Measurements from ENCODE around the gene ATAD2B.
"Not testable (repeated sequence)": the region's sequence is repeated elsewhere in the genome, so short reads cannot be mapped to it uniquely, and the experiment has no call there.

ATAD2B gene

DNA sequence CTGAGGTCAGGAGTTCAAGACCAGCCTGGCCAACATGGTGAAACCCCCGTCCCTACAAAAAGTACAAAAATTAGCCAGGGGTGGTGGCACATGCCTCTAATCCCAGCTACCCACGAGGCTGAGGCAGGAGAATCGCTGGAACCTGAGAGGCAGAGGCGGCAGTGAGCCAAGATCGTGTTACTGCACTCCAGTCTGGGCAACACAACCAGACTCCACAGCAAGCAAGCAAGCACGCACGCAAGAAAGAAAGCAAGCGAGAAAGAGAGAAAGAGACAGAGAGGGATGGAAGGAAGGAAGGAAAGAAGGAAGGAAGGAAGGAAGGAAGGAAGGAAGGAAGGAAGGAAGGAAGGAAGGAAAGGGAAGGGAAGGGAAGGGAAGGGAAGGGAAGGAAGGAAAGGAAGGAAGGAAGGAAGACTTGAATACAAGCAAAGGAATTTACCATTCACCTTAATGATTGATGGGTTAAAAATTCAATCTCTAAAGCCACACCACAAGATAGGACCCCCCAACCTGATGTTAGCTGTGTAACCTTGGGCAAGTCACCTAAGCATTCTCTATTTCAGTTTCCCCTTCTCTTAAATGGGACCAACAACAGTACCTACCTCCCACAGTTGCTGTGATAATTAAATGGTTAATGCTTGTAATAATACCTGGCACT, 181.7 kb downstream of the ATAD2B start:
- Mint-ChIP-seq H3K4me1 (no peaks in the 10 kb centered on the region), H3K9me3 (no peaks in the 10 kb centered on the region), H3K27me3 (no peaks in the 10 kb centered on the region), H3K27ac (ENCODE audit: low read depth) (no peak overlapping the region), H3K4me3 (no peak overlapping the region), H3K36me3 (ENCODE audit: insufficient read depth) (peaks cover 5% of the 10 kb centered on the region)
- no peak for DNase-seq (ENCODE audit: low spot score in 2 of 2)
- ATAC-seq (replicated peaks; ENCODE audit: extremely low read depth, poor library complexity, severe bottlenecking), result no peak

DNA sequence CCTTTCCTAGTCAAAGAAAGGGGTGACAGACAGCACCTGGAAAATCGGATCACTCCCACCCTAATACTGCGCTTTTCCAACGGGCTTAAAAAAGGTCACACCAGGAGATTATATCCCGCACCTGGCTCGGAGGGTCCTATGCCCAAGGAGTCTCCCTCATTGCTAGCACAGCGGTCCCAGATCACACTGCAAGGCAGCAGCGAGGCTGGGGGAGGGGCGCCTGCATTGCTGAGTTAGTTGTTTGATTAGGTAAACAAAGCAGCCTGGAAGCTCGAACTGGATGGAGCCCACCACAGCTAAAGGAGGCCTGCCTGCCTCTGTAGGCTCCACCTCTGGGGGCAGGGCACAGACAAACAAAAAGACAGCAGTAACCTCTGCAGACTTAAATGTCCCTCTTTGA, 190.1 kb downstream of the ATAD2B start:
- not testable (repeated sequence) for H3K27ac Mint-ChIP-seq (ENCODE audit: low read depth); H3K4me1 Mint-ChIP-seq; ATAC-seq (replicated peaks; ENCODE audit: extremely low read depth, poor library complexity, severe bottlenecking); DNase-seq (ENCODE audit: low spot score in 2 of 2); H3K36me3 Mint-ChIP-seq (ENCODE audit: insufficient read depth); H3K4me3 Mint-ChIP-seq; H3K27me3 Mint-ChIP-seq; H3K9me3 Mint-ChIP-seq

GRCh38 chr2:23734416-23734815, 192.5 kb downstream of the ATAD2B start:
- Mint-ChIP-seq H3K27me3 (no peaks in the 10 kb centered on the region), H3K4me3 (no peak overlapping the region), H3K4me1 (peaks cover 6% of the 10 kb centered on the region), H3K27ac (ENCODE audit: low read depth) (no peak overlapping the region), H3K36me3 (ENCODE audit: insufficient read depth) (peaks cover 10% of the 10 kb centered on the region), H3K9me3 (no peaks in the 10 kb centered on the region)
- ATAC-seq (replicated peaks; ENCODE audit: extremely low read depth, poor library complexity, severe bottlenecking) (no peak), DNase-seq (ENCODE audit: low spot score in 2 of 2) (no peak)

- DNase-seq (ENCODE audit: low spot score in 2 of 2), result not testable (repeated sequence)
- Mint-ChIP-seq H3K36me3 (ENCODE audit: insufficient read depth) (peaks cover 18% of the 10 kb centered on the region), H3K9me3 (peaks cover 14% of the 10 kb centered on the region)
These were observed 203.9 kb downstream of the ATAD2B start for GRCh38 chr2:23723029-23723428.

GRCh38 chr2:23722255-23722654, 204.7 kb downstream of the ATAD2B start:
- Mint-ChIP-seq H3K27me3 (no peaks in the 10 kb centered on the region), H3K4me1 (no peaks in the 10 kb centered on the region), H3K36me3 (ENCODE audit: insufficient read depth) (peaks cover 17% of the 10 kb centered on the region), H3K4me3 (no peak overlapping the region), H3K27ac (ENCODE audit: low read depth) (no peak overlapping the region), H3K9me3 (peaks cover 14% of the 10 kb centered on the region)
- DNase-seq (ENCODE audit: low spot score in 2 of 2), result no peak
- ATAC-seq (replicated peaks; ENCODE audit: extremely low read depth, poor library complexity, severe bottlenecking), result no peak

More at GRCh38 chr2:23723029-23723428, 203.9 kb downstream of the ATAD2B start:
- H3K27ac Mint-ChIP-seq (ENCODE audit: low read depth); H3K27me3 Mint-ChIP-seq; H3K4me1 Mint-ChIP-seq; H3K4me3 Mint-ChIP-seq; ATAC-seq (replicated peaks; ENCODE audit: extremely low read depth, poor library complexity, severe bottlenecking): not testable (repeated sequence)

- H3K9me3 Mint-ChIP-seq, result peaks cover 14% of the 10 kb centered on the region
- H3K4me1 Mint-ChIP-seq, result no peaks in the 10 kb centered on the region
- no peak for ATAC-seq (replicated peaks; ENCODE audit: extremely low read depth, poor library complexity, severe bottlenecking)
- no peak for DNase-seq (ENCODE audit: low spot score in 2 of 2)
- no peaks in the 10 kb centered on the region for H3K27me3 Mint-ChIP-seq
- H3K36me3 Mint-ChIP-seq (ENCODE audit: insufficient read depth), result peaks cover 13% of the 10 kb centered on the region
- H3K27ac Mint-ChIP-seq (ENCODE audit: low read depth), result no peak overlapping the region
- no peak overlapping the region for H3K4me3 Mint-ChIP-seq
These were observed 205.5 kb downstream of the ATAD2B start for GRCh38 chr2:23721454-23721826.

- no peak for DNase-seq (ENCODE audit: low spot score in 2 of 2)
- H3K4me3 Mint-ChIP-seq, result no peak overlapping the region
- H3K4me1 Mint-ChIP-seq, result no peaks in the 10 kb centered on the region
- no peaks in the 10 kb centered on the region for H3K27me3 Mint-ChIP-seq
- no peak overlapping the region for H3K27ac Mint-ChIP-seq (ENCODE audit: low read depth)
- ATAC-seq (replicated peaks; ENCODE audit: extremely low read depth, poor library complexity, severe bottlenecking), result no peak
- H3K36me3 Mint-ChIP-seq (ENCODE audit: insufficient read depth), result peaks cover 12% of the 10 kb centered on the region
- peaks cover 14% of the 10 kb centered on the region for H3K9me3 Mint-ChIP-seq
These were observed 206.0 kb downstream of the ATAD2B start for GRCh38 chr2:23720705-23721453.

DNA sequence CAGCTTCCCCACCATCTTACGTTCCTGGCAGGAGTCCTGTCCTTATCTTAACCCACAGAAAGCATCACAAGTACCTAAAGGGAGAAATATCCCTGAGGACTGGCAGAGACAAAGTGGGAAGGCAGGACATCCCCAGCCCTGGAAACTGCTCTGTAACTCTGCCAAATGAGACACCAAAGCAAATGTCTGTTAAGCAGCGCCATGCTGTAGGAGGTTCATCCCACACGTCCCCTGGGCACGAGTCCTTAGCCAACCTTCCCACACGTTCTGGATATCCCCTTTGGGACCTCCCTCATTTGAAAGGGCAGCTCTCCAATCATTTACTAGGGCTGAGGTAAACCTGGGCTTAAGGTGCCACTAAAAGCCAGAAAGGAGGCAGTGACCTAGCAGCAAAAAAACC, 207.2 kb downstream of the ATAD2B start:
- no peaks in the 10 kb centered on the region for H3K4me1 Mint-ChIP-seq
- H3K4me3 Mint-ChIP-seq, result no peak overlapping the region
- peaks cover 13% of the 10 kb centered on the region for H3K36me3 Mint-ChIP-seq (ENCODE audit: insufficient read depth)
- no peak overlapping the region for H3K27ac Mint-ChIP-seq (ENCODE audit: low read depth)
- no peak for DNase-seq (ENCODE audit: low spot score in 2 of 2)
- no peaks in the 10 kb centered on the region for H3K27me3 Mint-ChIP-seq
- ATAC-seq (replicated peaks; ENCODE audit: extremely low read depth, poor library complexity, severe bottlenecking), result no peak
- peaks cover 14% of the 10 kb centered on the region for H3K9me3 Mint-ChIP-seq

GRCh38 chr2:23718931-23719700, 207.8 kb downstream of the ATAD2B start:
- Mint-ChIP-seq H3K4me1 (no peaks in the 10 kb centered on the region), H3K4me3 (no peak overlapping the region), H3K27me3 (no peaks in the 10 kb centered on the region), H3K27ac (ENCODE audit: low read depth) (no peak overlapping the region), H3K9me3 (peaks cover 14% of the 10 kb centered on the region), H3K36me3 (ENCODE audit: insufficient read depth) (peaks cover 13% of the 10 kb centered on the region)
- ATAC-seq (replicated peaks; ENCODE audit: extremely low read depth, poor library complexity, severe bottlenecking) (no peak), DNase-seq (ENCODE audit: low spot score in 2 of 2) (no peak)

DNA sequence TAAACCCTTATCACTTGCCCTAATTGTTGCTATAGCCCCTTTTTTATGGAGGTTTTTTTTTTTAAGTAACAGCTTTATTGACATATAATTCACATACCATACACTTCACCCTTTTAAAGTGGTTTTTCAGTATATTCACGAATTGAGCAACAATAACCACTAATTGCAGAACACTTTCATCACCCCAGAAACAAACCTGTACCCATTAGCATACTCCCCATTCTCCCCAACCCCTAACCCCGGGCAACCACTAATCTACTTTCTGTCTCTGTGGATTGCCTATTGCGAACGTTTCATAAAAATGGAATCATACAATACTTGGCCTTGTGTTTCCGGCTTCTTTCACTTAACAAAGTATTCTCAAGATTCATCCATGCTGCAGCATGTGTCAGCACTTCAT, 213.6 kb downstream of the ATAD2B start:
- ATAC-seq (replicated peaks; ENCODE audit: extremely low read depth, poor library complexity, severe bottlenecking) (no peak), DNase-seq (ENCODE audit: low spot score in 2 of 2) (no peak)
- Mint-ChIP-seq H3K36me3 (ENCODE audit: insufficient read depth) (peaks cover 3% of the 10 kb centered on the region), H3K4me1 (no peaks in the 10 kb centered on the region), H3K27me3 (no peaks in the 10 kb centered on the region), H3K9me3 (no peaks in the 10 kb centered on the region), H3K27ac (ENCODE audit: low read depth) (no peak overlapping the region), H3K4me3 (no peak overlapping the region)

DNA sequence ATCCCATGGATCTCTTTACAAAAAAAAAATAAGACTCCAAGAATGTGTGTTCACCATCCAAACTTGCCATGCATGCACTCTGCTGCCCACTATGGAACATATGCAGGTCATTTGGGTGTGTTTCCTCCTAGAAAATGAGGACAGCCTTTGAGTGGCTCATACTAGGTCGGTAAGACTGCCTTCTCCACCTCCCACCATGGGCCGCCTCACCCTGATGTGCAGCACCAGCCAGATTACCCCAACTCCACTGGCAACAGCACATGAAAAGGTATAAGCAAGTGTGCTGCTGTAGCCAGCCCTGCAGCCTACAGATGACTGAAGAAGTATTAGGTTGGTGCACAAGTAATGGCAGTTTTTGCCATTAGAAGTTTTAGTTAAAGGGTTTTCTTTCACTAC, 214.2 kb downstream of the ATAD2B start:
- Mint-ChIP-seq H3K27me3 (no peaks in the 10 kb centered on the region), H3K27ac (ENCODE audit: low read depth) (no peak overlapping the region), H3K9me3 (no peaks in the 10 kb centered on the region), H3K4me3 (no peak overlapping the region), H3K4me1 (no peaks in the 10 kb centered on the region), H3K36me3 (ENCODE audit: insufficient read depth) (peaks cover 3% of the 10 kb centered on the region)
- no peak for ATAC-seq (replicated peaks; ENCODE audit: extremely low read depth, poor library complexity, severe bottlenecking)
- no peak for DNase-seq (ENCODE audit: low spot score in 2 of 2)

GRCh38 chr2:23711979-23712755, 214.8 kb downstream of the ATAD2B start:
- H3K27me3 Mint-ChIP-seq, result no peaks in the 10 kb centered on the region
- peaks cover 4% of the 10 kb centered on the region for H3K36me3 Mint-ChIP-seq (ENCODE audit: insufficient read depth)
- H3K27ac Mint-ChIP-seq (ENCODE audit: low read depth), result no peak overlapping the region
- no peak overlapping the region for H3K4me3 Mint-ChIP-seq
- H3K9me3 Mint-ChIP-seq, result no peaks in the 10 kb centered on the region
- H3K4me1 Mint-ChIP-seq, result no peaks in the 10 kb centered on the region
- DNase-seq (ENCODE audit: low spot score in 2 of 2) (no peak), ATAC-seq (replicated peaks; ENCODE audit: extremely low read depth, poor library complexity, severe bottlenecking) (no peak)
